SK-N-SH (cell line): ENCODE data around the gene RCAN1. TPM values are rescaled to one million over a fixed set of nuclear protein-coding genes. Genes with fewer than 3 reads are reported as not detected.

Experiments
- CTCF ChIA-PET: fragments of 300-600, 350-600 bp; formaldehyde crosslinking; extraction: SDS; loops from one replicate; lab custom pipeline; 2021; lab: Yijun Ruan, JAX
- POLR2A ChIA-PET: fragments of 350-600 bp; sonication (Branson Sonifier 250); formaldehyde crosslinking; extraction: SDS; loops from one replicate; lab custom pipeline; 2020; ENCODE audit warnings: antibody characterized with exemption, inconsistent platforms; lab: Yijun Ruan, JAX
- DNase-seq: peaks from one replicate; pipeline ENCODE4 v3.0.0; 2012
- H2AFZ ChIP-seq: fragments of 200-600 bp; sonication (generic); 2 replicates; pipeline ENCODE4 v1.8.1; 2016; ENCODE audit warnings: antibody characterized with exemption, mild to moderate bottlenecking, low read depth
- H3F3A ChIP-seq: fragments of 200-600 bp; sonication (generic); replicated peaks from 2 replicates; pipeline ENCODE3; 2016; ENCODE audit warnings: antibody characterized with exemption, mild to moderate bottlenecking; ENCODE audit not compliant: insufficient read depth
- H3K27ac ChIP-seq, 2 experiments: fragments of 200-500 bp in 1 of 2; fragments of 200-600 bp in 1 of 2; sonication (Bioruptor generic) in 1 of 2; sonication (generic), shearing (Covaris generic) in 1 of 2; 2 replicates each; pipeline versions ENCODE4 v1.5.1 to v1.6.1; 2014 to 2016; ENCODE audit warnings: low read depth in 2 of 2, inconsistent platforms in 1 of 2, low read length in 1 of 2, mild to moderate bottlenecking in 1 of 2, mixed read lengths in 1 of 2
- H3K27me3 ChIP-seq: fragments of 200-600 bp; sonication (generic), shearing (Covaris generic); 2 replicates; pipeline ENCODE4 v1.6.1; 2016; ENCODE audit warnings: mixed run types; ENCODE audit not compliant: insufficient read depth
- H3K36me3 ChIP-seq, 2 experiments: fragments of 200-500 bp in 1 of 2; fragments of 200-600 bp in 1 of 2; sonication (Bioruptor generic) in 1 of 2; sonication (generic) in 1 of 2; replicated peaks in 1 of 2; 2 replicates each; pipeline versions ENCODE3 to v1.5.1; 2014 to 2016; ENCODE audit warnings: low read length in 1 of 2, mild to moderate bottlenecking in 1 of 2; ENCODE audit not compliant: insufficient read depth in 2 of 2, control insufficient read depth in 1 of 2
- H3K4me1 ChIP-seq, 2 experiments: fragments of 200-500 bp in 1 of 2; fragments of 200-600 bp in 1 of 2; sonication (Bioruptor generic) in 1 of 2; sonication (generic), shearing (Covaris generic) in 1 of 2; 2 replicates each; pipeline versions ENCODE4 v1.5.1 to v1.6.1; 2014 to 2016; ENCODE audit warnings: low read depth in 1 of 2, low read length in 1 of 2, mixed run types in 1 of 2; ENCODE audit not compliant: insufficient read depth in 2 of 2, control insufficient read depth in 1 of 2
- H3K4me2 ChIP-seq: fragments of 200-600 bp; sonication (generic), shearing (Covaris generic); 2 replicates; pipeline ENCODE4 v1.6.1; 2017; ENCODE audit warnings: mixed run types
- H3K4me3 ChIP-seq, 2 experiments: fragments of 200-500 bp in 1 of 2; fragments of 200-600 bp in 1 of 2; sonication (Bioruptor generic) in 1 of 2; sonication (generic), shearing (Covaris generic) in 1 of 2; 2 replicates each; pipeline versions ENCODE4 v1.5.1 to v1.8.1; 2014 to 2016; ENCODE audit warnings: low read depth in 2 of 2, inconsistent platforms in 1 of 2, low read length in 1 of 2, mild to moderate bottlenecking in 1 of 2, mixed read lengths in 1 of 2, moderate library complexity in 1 of 2
- H3K79me2 ChIP-seq: fragments of 200-600 bp; sonication (generic); 2 replicates; pipeline ENCODE4 v1.8.1; 2017; ENCODE audit warnings: mild to moderate bottlenecking; ENCODE audit not compliant: insufficient read depth
- H3K9ac ChIP-seq: fragments of 200-600 bp; sonication (generic); 2 replicates; pipeline ENCODE4 v1.6.1; 2017; ENCODE audit warnings: mixed run types
- H3K9me2 ChIP-seq: fragments of 200-600 bp; sonication (generic); 2 replicates; pipeline ENCODE4 v1.6.1; 2017; ENCODE audit warnings: mixed run types
- H3K9me3 ChIP-seq: fragments of 200-600 bp; sonication (generic); 2 replicates; pipeline ENCODE4 v1.6.1; 2017; ENCODE audit warnings: mixed run types, mild to moderate bottlenecking, moderate library complexity
- H4K20me1 ChIP-seq: fragments of 200-600 bp; sonication (generic); 2 replicates; pipeline ENCODE4 v1.6.1; 2017; ENCODE audit warnings: mild to moderate bottlenecking, mixed run types; ENCODE audit not compliant: insufficient read depth
- EZH2phosphoT487 ChIP-seq: fragments of 200-600 bp; sonication (generic); IDR thresholded peaks from 2 replicates; pipeline ENCODE4 v1.6.1; 2017; ENCODE audit warnings: low read depth, mixed run types, mild to moderate bottlenecking, antibody characterized with exemption, moderate library complexity, borderline replicate concordance
- PBX3 ChIP-seq: IDR thresholded peaks from 2 replicates; pipeline ENCODE4; 2012
- POLR2AphosphoS5 ChIP-seq: IDR thresholded peaks from 2 replicates; pipeline ENCODE4 v1.6.1; 2012; ENCODE audit warnings: low read depth, low read length
- RAD21 ChIP-seq: IDR thresholded peaks from 2 replicates; pipeline ENCODE4 v1.6.1; 2012; ENCODE audit warnings: mild to moderate bottlenecking, low read length
- SMC3 ChIP-seq: IDR thresholded peaks from 2 replicates; pipeline ENCODE4 v1.6.1; 2012; ENCODE audit warnings: low read depth, low read length, improper control_type of control experiment
- WGBS: methylation state at CpG from one replicate; pipeline ENCODE4 v1.1.6; 2017; ENCODE audit warnings: low lambda C conversion rate; 5-methylcytosine and 5-hydroxymethylcytosine counted together
- polyA plus RNA-seq, 3 experiments: library from polyadenylated mRNA; depleted of rRNA; stranded (reverse); fragments of >200 nt; gene quantifications; 2 replicates each; pipeline ENCODE4 v1.2.3, GENCODE V29; 2012
- TF ChIP-seq, protein P1 (sequence below): IDR thresholded peaks from 2 replicates; pipeline ENCODE4 v1.4.0; 2012; ENCODE audit warnings: low read depth, borderline replicate concordance
- TF ChIP-seq, protein P2 (sequence below): fragments of 200-600 bp; sonication (generic); IDR thresholded peaks from 2 replicates; pipeline ENCODE4 v1.6.1; 2017; ENCODE audit warnings: antibody characterized with exemption, mild to moderate bottlenecking, moderate library complexity

Gene RCAN1
- polyA plus RNA-seq, 1 of the 3 experiments (the other 2 are of a cell fraction), result 16.7 TPM

- POLR2A ChIA-PET, result no interaction called here
- Histone ChIP-seq H3K27me3 (peaks cover 46% of the 10 kb centered on the region; the same call in 1 of the 2 replicates), H3K9me3 (no peaks in the 10 kb centered on the region), H4K20me1 (no peaks in the 10 kb centered on the region), H3K4me1 (no peaks in the 10 kb centered on the region), H3K36me3 (no peaks in the 10 kb centered on the region), H3F3A (no peaks in the 10 kb centered on the region), H3K27ac (no peak overlapping the region), H3K4me3 (no peak overlapping the region), H3K9me2 (no peaks in the 10 kb centered on the region), H3K4me2 (no peak overlapping the region), H2AFZ (no peak overlapping the region), H3K9ac (no peak overlapping the region), H3K79me2 (no peaks in the 10 kb centered on the region)
- DNase-seq, result no peak
- WGBS, result 30% methylated on average over 3 of the region's 4 CpGs
- CTCF ChIA-PET, result interaction anchor here (0.9 to 1.9 kb wide), 2 partner anchors 9 to 19 kb away, joined by 4 to 6 read pairs; no protein-coding TSS in a partner anchor
- no peak for TF ChIP-seq PBX3
- TF ChIP-seq SMC3, result no peak
- no peak for TF ChIP-seq EZH2phosphoT487
- TF ChIP-seq RAD21, result no peak
- TF ChIP-seq, protein P1, sequence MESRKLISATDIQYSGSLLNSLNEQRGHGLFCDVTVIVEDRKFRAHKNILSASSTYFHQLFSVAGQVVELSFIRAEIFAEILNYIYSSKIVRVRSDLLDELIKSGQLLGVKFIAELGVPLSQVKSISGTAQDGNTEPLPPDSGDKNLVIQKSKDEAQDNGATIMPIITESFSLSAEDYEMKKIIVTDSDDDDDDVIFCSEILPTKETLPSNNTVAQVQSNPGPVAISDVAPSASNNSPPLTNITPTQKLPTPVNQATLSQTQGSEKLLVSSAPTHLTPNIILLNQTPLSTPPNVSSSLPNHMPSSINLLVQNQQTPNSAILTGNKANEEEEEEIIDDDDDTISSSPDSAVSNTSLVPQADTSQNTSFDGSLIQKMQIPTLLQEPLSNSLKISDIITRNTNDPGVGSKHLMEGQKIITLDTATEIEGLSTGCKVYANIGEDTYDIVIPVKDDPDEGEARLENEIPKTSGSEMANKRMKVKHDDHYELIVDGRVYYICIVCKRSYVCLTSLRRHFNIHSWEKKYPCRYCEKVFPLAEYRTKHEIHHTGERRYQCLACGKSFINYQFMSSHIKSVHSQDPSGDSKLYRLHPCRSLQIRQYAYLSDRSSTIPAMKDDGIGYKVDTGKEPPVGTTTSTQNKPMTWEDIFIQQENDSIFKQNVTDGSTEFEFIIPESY, result no peak
- TF ChIP-seq, protein P2, sequence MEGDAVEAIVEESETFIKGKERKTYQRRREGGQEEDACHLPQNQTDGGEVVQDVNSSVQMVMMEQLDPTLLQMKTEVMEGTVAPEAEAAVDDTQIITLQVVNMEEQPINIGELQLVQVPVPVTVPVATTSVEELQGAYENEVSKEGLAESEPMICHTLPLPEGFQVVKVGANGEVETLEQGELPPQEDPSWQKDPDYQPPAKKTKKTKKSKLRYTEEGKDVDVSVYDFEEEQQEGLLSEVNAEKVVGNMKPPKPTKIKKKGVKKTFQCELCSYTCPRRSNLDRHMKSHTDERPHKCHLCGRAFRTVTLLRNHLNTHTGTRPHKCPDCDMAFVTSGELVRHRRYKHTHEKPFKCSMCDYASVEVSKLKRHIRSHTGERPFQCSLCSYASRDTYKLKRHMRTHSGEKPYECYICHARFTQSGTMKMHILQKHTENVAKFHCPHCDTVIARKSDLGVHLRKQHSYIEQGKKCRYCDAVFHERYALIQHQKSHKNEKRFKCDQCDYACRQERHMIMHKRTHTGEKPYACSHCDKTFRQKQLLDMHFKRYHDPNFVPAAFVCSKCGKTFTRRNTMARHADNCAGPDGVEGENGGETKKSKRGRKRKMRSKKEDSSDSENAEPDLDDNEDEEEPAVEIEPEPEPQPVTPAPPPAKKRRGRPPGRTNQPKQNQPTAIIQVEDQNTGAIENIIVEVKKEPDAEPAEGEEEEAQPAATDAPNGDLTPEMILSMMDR, result no peak
Measured at GRCh38 chr21:34621434-34622350, 6.8 kb upstream of the RCAN1 start.

DNA sequence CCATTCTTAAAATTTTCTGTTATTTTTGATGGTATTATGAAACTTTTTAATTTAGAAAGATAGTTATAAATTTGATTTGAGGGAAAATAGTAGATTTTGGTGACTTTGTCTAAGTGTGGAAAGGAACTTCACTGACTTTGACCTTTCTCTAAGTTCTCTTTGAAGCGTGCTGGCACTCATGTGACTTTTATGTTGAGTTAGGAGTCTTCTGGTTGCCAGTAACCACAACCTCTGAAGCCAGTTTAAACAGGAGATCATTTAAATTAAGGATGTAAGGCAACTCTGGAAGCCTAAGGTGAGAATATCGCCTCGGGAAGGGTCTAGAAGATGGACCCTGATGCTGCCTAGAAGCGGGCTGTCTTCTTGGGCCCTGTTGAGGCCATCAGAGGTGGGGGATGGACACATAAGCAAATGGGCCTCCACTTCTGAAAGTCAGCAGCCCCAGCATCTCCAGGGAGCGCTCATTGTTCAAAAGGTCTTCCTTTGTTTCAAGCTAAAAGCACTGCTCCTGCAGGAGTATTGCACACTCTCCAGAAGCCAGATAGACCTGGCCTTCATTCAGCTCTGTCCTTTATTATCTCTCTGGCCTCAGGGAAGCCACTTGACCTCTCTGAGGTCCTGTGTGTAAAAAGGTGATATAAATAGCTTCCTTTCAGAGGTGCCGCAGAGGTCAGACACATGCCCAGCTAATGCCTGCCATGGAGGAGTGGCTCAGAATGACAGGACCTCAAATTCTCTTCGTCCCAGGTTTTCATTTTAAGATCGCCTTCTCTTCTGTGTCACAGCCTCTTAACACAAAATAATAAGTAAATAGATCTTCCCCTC, 5.1 kb upstream of the RCAN1 start:
- Histone ChIP-seq H3K27me3 (peaks cover 40% of the 10 kb centered on the region; the same call in 1 of the 2 replicates), H3K4me2 (no peak overlapping the region), H3K79me2 (no peaks in the 10 kb centered on the region), H3F3A (no peaks in the 10 kb centered on the region), H3K36me3 (no peaks in the 10 kb centered on the region), H3K4me1 (no peaks in the 10 kb centered on the region; a peak in 1 of 4 replicates), H3K9me3 (no peaks in the 10 kb centered on the region), H3K9me2 (no peaks in the 10 kb centered on the region), H2AFZ (no peak overlapping the region), H3K9ac (no peak overlapping the region), H4K20me1 (no peaks in the 10 kb centered on the region), H3K27ac (no peak overlapping the region), H3K4me3 (no peak overlapping the region; a peak in 1 of 4 replicates)
- DNase-seq, result no peak
- ChIA-PET POLR2A (no interaction called here), CTCF (interaction anchor here (1.1 to 1.3 kb wide), 3 partner anchors 11 to 253 kb away, joined by 4 to 5 read pairs (median 4); no protein-coding TSS in a partner anchor)
- no peak for TF ChIP-seq POLR2AphosphoS5
- TF ChIP-seq, protein P2, result no peak
- WGBS, result 54% methylated on average over 8 of the region's 8 CpGs
